NCI-H128 (cell line): ENCODE data around the gene SMYD2.

Source experiments
- DNase-seq: peaks from one replicate; lab custom pipeline; 2025; ENCODE audit not compliant: unreplicated experiment; lab: John Stamatoyannopoulos, UW

SMYD2 gene

DNA sequence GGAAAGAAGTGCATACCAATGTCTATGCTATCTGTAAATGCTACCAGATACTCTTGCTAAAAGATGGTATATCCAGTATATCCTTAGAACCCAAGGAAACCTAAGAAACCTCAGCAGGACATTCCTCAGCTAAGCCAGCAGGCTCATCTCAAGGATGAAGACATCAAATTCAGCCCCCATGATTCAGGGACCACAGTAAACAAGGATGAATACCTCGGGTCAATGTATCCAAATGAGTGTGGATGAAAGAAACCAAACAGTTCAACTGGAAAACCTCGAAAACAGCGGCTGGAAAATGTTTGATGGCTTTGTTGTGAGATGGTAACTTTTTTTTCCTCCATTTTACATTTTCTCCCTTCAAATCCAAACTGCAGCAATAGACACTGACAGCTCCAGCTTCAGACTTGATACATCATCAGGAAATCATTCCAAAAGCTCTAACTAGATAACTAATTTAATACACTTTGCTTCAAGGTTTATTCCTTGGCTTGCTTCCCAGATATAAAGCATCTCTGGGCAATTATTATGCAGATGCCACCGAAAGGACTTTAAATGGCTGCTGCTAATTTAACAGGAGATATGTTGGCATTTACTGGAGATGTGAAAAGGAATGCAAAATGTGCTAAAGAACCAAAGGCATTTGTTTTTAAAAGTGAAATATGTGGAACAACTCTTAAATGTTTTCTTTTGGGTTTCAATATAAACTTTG is 73.6 kb downstream of the SMYD2 start:
- DNase-seq = no peak

DNA sequence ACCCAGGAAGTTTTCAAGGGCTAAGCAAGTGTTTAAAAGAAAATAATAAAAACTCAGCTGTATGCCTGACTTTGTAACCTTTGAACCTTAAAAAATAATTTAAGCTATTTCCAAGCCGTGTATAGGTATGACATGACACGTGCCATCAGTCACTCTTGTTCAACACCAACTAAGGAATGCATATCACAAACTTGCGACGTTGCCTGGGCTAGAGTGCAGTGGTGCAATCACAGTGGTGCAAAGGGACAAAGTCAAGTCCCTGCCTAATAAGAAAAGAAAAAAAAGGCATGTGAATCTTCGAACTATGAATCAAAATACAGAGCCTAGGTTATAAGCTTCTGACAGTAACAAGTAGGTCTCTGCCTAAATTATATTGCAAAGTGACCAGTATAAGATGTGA is 79.2 kb downstream of the SMYD2 start:
- no peak for DNase-seq

DNA sequence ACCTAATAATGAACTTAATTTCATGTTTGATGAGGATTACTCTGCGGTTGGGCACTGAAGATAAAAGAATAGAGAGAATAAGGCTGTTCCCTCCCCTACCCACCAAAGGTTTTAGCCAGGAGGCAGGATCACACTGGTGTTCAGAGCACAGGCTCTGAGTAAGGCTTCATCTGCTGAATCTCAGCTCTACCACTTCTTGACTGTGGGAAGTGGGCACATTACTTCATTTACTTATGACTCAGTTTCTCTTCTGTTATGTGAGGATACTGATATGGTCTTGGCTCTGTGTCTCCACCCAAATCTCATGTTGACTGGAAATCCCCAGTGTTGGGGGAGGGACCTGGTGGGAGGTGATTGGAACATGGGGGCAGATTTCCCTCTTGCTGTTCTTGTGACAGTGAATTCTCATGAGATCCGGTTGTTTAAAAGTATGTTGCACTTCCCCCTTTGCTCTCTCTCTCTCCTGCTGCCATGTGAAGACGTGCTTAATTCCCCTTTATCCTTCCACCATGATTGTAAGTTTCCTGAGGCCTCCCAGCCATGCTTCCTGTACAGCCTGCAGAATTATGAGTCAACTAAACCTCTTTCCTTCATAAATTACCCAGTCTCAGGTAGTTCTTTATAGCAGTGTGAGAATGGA is 79.7 kb downstream of the SMYD2 start:
- no peak for DNase-seq

DNA sequence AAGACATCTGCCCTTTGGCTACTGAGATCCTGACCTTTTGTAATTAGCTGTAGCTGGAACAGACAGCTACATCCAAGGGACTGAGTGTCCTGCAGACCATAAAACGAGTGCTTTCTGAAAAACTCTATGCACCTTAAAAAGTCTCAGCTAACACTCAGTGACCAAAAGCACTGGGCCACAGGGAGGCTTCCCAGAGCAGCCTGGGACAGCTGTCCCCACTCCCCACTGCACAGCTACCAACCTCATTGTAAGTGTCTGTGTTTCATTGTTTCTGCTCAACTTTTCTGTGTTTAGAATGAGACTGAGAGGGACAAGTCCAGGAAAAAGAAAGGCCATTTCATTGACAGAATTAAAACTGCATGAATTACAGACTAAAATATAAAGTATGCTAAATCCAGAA is 80.7 kb downstream of the SMYD2 start:
- no peak for DNase-seq

DNA sequence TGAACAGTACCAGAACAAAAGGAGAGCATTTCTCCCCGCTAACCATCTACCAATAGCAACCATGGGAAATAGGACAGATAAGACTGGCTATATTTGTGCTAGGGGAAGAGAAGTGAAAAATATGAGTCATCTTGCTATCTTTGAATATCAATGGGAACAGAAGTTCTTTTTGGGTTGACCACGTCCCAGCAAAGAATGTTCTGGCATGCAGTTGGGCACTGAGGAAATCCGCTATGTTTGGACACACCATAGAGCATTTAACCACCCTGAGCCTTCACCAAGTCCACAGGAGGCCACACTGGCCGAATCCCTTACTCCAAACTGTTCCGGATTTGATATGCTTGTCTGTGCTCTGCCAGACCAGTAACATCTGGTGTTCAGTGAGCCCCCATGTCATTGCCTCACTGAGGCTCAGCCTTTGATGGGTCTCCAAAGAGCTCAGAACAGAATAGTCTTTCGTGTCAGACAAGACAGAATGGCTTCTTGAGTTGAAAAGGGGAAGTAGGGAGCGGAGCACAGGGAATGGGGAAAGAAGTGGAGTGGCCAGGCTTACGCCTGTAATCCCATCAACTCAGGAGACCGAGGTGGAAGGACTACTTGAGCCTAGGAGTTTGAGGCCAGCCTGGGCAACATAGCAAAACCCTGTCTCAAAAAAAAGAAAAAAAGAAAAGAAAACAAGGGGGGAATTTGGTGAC is 81.4 kb downstream of the SMYD2 start:
- no peak for DNase-seq

DNA sequence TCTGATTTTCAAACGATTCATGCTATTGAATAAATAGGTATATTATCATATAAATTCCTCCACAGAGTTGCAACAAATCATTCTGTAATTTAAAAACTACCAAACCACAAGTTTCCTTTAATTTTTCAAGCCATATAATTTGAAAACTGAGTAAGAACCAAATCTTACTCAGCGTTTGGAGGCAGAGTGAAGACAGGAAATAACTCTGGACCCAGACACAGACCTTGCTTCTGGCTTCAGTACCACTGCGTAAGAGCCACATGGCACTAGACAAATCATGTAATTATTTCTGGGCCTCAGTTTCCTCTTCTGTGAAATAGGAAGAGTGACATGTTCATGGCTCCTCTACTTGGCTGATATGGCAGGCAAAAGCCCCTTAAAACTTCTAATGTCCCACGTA is 82.4 kb downstream of the SMYD2 start:
- no peak for DNase-seq

DNA sequence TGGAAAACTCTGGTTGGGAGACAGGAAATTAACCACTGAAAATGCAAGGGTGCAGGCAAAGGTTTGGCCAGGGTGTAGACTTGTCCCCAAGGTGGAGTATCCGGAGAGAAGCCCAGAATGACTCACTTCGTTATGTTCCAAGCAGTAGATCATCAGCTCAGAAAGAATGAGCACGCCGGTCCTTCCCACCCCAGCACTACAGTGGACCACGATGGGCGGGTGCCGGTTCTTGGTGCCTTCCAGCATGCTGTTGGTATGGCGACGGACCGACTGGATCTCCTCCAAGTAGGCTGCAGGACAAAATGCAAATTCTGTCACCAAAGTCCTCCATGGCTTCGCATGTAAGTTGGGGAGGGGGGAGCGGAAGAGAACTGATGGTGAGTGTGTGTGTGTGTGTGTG is 83.4 kb downstream of the SMYD2 start:
- no peak for DNase-seq

DNA sequence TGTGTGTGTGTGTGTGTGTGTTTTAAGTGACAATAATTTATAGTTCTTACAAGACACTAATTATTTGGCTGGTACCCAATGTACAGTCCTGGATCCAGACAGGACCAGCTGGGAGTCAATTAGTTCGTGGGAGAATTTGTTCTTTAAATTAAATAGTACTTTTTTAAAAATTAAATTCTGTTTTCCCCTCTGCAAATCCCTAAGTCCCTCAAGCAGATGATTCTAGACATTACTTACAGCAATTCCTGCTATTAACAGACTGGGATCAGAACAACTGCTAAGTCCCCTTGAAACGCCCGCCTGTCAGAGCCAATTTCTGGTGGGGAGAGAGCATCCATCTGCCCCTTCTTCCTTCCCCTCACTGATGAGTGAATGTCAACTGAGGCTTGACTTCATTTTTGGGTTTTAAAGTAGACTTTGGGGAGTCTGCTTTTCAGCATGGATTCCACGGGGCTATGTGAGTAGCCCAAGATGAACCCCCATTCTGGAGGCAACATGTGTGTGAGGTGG is 83.9 kb downstream of the SMYD2 start:
- no peak for DNase-seq

DNA sequence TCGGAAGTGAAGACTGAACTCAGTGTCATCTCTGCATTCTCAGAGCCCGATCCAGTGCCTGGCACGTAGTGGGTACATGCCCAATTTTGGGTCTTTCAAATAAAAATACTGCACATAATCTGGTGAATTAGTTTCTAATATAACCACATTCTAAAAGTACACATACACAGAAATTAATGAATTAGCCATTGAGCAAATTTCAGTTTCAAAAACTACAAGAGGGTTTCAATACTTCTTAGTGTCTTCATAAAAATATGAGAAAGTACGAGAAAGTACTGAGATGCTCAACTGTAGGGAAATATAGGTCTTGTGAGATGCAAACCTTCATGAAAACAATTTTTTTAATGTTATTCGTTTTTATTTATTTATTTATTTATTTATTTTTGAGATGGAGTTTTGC is 86.9 kb downstream of the SMYD2 start:
- DNase-seq = no peak

DNA sequence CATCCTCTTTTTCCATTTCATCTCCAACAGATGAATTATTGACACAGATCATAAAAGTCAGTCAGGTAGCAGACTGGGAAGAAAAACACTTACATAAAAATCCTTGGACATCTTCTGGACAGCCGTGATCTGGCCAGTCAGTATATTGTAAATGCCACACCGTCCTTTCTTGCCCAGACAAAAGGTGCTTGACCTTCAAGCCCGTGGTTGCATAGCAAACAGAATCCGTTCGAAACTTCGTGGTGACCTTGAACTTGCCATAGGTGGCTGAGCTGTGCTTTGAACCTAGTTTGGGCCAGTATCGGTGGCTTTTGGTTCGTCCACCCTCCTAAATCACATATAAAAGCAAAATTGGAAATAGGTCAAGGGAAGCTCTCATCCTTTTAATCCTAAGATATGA is 88.4 kb downstream of the SMYD2 start:
- no peak for DNase-seq

DNA sequence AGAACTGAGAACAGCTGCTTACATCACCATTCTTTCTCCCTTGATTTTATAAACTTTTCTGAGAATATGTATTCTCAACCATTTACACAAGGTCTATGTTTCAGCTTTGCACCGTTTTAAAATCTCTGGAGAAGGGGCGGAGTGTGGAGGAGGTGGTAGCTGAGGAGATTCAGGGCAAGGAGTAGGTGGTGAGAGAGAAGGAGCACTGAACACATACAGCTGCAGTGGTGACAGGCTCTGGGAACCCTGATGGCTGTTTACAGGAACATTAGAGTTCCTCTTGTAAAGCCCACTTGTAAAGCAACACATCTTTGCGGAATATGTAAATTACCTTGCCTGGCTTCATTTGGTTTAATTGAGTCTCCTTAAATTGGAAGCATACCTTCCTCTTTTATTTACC is 89.7 kb downstream of the SMYD2 start:
- DNase-seq = no peak

DNA sequence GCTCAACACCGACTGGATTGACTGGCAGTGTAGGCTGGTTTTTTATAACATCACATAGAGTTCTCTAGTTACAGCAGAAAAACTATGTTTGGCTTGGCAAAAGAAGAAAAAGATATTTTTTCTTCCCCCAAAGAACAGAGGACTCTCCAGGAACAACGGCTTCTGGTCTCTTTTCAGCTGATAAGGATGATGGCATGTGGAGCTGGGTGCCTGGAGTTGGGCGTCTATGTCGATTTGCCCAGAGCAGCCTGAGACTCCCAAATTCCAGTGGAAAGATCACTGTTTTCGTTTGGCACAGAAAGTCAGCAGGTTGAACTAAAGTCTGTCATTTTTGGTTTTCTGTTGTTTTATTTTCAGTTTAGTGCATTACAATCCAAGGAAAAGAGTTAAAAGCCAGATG is 91.1 kb downstream of the SMYD2 start:
- DNase-seq = no peak

DNA sequence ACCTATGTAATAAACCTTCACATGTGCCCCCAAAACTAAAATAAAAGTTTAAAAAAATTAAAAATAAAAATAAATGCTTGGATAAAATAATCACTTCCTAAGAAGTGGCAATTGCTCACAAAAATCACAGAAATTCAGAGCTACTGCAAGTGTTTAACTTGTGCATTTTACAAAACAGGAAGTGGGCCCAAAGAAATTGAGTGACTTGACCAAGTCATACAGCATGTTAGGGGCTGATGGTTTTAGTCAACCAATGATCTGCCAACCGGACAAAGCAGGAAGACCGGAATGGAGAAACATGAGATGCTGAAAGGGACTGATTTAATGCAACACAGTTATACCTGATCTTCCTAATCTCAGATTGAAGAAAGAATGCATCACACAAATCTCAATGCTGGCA is 96.5 kb downstream of the SMYD2 start:
- DNase-seq = no peak

DNA sequence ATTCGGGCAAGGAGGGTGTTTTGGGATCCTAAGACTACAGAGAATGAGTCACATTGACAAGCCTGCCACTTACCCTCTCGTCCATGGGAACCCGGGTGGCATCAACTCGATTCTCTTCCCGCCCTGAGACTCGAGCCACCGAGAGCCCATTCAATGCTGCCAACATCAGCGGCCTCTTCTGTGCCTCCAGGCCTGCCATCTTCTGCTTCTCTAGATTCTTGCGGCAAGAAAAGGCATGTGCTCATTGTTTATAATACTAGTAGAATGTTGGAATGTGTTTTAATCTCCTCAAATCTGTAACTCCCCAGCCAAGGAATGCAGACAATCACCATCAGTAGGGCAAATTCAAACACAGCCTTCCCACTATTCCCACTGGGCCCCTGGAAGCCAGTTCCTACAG is 96.9 kb downstream of the SMYD2 start:
- no peak for DNase-seq

DNA sequence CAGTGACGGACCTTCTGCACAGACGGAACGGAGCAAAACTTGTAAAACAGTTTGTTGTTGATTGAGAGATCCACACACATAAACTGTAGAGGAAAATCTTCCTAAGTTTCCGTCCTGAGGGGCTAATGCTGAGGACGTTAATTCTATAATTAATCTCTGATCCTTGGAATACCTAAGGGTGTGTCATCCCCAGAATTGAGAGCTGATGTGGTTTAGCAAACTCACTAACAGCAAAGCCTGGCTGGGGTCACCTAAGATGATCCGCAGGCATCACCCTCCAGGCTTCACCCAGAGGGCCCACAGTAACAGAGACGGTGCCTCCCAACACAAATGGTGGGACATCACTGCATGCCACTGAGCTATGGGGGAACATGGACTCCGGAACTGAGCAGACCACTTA is 97.5 kb downstream of the SMYD2 start:
- no peak for DNase-seq

DNA sequence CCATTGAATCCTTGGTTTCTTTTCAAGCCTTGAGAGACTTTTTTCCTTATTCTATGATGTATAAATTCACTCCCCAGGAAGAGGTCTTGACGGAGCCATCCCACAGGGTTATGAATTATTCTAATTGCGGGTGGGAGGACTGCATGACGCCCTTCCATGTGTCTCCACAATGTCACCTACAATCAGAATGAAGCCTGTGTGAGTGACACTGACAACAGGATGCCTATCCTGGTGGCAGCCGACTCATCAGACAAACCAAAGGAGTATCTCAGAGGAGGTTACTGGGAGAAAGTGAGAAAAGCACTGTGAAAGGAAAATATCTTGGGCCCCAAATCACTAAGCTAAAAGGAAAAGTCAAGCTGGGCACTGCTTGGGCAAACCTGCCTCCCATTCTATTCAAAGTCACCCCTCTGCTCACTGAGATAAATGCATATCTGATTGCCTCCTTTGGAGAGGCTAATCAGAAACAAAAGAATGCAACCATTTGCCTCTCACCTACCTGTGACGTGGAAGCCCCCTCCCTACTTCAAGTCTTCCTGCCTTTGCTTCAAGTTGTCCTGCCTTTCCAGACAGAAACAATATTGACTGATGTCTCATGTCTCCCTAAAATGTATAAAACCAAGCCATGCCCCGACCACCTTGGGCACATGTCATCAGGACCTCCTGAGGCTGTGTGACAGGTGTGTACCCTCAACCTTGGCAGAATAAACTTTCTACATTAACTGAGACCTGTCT is 98.4 kb downstream of the SMYD2 start:
- DNase-seq = no peak

DNA sequence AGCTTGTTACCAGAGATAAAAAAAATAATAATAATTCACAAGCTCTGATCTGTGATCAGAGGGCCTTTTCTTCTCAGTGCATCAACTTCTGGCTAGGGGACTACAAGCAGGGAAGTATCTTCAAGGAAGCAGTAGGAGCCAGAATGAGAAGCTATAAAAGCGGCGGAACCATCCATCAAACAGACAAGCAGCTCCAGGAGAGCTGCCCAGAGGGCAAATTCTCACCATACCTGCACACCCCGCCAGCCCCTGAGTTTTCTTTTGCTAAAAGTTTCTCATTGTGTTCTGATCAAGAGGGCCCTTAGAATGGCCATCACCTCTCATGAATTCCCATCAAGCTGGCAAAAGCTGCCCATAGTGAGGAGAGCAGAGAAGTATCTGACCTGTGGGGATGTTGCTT is 99.4 kb downstream of the SMYD2 start:
- DNase-seq = no peak

DNA sequence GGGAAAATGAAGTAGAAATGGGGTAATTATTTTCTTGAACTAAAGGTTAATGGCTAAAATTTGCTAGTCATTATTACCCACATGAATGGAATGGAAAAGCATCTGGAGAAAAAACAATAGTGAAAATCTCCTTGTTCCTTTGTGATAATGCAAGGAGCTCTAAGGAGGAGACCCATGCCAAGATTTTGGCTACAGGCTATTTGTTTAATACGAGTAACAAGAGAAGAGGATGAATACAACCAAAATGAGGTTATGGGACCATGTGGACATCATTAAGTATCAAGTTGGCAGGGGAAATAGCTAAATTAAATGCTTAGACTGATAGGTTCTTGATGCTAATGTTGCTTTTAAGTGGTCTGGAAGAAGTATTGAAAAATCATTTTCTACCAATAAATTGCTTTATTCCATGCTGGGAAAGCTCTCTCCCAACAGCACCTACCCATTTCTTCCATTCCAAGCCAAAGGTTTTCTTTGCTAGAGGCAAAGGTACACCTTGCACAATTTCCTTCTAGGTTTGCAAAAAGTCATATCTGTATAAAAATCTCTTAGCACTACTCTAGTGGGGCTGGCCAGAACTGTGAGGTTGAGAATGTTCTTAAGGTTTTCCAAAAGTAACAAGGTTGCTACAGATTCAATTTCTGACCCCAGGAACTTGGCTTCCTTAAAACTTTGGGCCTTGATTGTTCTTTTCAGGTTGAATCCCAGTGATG is 100.2 kb downstream of the SMYD2 start:
- DNase-seq = no peak

DNA sequence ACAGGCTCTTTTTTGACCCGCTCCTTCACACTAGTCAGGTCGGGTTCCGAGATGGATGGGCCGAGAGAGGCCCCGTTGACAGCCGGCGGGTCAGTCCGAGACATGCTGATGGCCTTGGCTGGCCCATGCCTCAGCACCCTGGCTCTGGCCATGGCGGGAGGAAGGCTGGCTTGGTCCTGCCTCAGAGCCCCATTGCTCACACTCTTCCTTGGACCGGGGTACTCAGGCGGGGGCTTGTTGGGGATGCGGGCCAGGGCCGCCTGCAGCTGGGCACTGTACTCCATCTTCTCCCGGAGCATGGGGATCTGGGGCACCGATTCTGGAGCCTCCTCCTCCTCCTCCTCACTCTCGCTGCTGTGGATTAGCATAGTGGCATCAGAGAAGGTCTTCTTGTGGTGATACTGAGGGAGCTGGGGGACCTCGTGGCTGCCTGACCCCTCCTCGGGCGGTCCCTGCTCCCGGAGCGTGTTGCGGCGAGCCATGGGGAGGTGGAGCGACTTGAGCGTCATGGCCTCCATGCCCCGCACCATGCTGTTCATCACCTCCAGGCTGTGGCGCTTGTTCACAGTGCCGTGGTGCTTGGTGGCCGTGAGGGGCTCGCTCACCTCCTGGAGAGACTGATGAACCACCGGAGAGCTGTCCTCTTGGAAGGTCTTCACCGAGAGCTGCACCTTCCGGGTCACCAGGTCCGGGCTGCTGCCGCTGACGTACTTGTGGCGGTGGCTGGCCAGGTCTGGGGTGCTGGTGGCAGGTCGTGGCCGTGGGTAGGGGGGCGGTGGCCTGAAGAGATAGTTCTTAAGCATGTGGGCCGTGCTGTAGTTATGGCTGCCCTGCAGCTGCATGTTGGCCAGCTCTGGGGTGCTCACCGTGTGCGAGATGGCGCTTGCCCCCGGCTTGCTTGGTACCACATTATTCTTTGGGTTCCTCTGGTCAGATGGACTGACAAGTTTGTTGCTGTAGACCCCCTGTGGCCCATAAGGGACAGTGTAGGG is 102.7 kb downstream of the SMYD2 start:
- DNase-seq = no peak
